HG03342 (cell line): ENCODE measurements around the gene MYH15.
"Not testable (repeated sequence)": the region's sequence is repeated elsewhere in the genome, so short reads cannot be mapped to it uniquely, and the experiment has no call there.

Experiments
- ATAC-seq: cut with Tn5 transposase; IDR thresholded peaks from one replicate; pipeline ENCODE4 v1.9.1; 2021; ENCODE audit warnings: mild to moderate bottlenecking, moderate library complexity; ENCODE audit not compliant: unreplicated experiment

The MYH15 gene

GRCh38 chr3:108391917-108392593, 118.3 kb downstream of the MYH15 start:
- no peak for ATAC-seq

DNA sequence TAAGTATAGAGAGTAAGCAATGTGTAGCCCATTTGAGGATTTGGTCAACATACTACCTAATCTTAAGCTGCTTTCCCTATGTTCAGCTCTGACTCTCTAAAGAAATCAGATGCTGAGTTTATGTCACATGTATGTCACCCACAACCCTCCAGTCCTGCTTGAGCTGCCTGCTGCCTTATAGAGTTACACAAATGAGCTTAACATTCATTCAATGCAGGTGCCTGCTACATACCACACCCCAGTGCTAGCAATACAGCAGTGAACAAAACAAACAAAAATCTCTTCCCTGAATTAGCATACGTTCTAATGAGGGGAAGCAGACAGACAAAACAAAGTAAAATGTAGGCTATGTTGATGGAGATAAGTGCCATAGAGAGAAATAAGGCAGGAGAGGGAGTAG, 121.0 kb downstream of the MYH15 start:
- ATAC-seq = no peak

- peak; percentile 69 for ATAC-seq
Measured at GRCh38 chr3:108388136-108389132, 122.0 kb downstream of the MYH15 start.

DNA sequence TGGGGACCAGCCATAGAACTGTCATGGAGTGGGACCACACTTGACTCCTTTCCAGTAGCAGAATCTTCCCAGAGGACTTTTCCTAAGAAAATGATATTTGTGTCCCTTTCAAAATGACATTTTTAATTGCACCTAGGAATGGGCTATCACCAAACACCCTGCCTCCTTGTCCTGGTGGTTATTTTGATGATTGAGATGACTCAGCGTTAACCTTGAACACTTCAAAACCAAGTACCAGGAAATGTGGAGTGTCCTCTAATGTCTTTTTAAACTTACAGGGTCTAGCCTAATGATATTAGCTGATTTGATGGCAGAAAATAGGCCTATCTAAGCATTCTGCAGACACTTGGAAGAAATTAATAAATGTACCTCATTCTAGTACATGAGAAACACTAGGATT, 123.3 kb downstream of the MYH15 start:
- no peak for ATAC-seq

GRCh38 chr3:108383306-108383705, 127.1 kb downstream of the MYH15 start:
- no peak for ATAC-seq

DNA sequence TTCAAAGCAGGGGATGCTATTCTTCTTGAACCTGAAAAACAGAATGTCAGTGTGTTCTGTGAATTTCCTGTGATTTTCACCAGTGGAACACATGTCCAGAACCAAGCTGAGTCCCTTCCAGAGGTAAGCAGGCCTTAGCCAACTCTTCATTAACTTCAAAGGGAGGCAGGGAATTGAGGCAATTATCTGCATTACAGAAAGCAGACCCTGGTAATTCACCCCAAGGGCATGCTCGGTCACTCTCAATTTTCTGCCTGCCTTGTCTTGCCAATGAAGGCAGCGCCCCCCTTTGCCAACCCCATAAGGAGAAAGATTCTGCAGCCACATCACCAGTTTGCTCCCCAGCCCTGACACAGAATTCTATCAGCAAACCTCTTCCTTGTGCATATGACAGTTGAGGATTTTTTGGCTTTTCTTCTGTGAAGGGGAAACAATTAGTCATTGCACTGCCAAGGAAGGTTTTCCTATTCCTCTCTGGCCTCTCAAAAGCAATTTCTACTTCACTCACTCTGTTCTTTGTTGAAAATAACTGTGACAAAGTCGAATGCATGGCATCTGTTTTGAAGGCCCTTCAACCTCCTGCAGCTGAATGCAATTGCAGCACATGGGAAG, 128.8 kb downstream of the MYH15 start:
- ATAC-seq = no peak

DNA sequence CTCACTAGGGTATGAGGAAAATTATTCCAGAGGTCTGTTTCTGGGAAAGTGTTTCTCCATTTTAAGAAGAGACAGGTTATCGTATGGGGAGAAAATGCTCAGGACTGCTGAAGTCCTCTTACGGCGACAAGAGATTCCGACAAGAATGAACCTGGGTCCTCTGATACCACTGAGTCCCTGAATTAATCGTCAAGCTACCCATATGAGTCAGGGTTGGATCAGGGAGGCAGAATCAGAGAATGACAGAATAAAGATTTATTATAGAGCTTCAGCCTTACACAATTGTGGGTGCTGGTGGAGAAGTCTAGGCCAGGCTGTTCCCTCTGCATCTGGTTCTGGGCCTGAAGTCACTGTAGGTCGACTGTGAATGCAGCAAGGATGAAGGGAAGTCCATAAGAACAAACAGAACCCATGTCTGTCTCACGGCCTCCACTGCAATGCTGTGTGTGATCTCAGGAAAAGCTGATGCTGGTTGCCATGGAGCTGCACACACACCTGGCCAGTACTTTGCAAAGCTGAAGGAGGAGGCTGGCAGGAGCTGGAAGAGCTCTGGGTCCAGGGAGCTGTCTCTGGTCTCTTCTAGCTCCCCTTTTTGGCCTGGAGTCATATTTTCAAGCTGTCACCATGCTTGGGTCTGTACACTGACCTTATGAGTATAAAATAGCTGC, 130.1 kb downstream of the MYH15 start:
- ATAC-seq = no peak

GRCh38 chr3:108378952-108379342, 131.4 kb downstream of the MYH15 start:
- not testable (repeated sequence) for ATAC-seq

DNA sequence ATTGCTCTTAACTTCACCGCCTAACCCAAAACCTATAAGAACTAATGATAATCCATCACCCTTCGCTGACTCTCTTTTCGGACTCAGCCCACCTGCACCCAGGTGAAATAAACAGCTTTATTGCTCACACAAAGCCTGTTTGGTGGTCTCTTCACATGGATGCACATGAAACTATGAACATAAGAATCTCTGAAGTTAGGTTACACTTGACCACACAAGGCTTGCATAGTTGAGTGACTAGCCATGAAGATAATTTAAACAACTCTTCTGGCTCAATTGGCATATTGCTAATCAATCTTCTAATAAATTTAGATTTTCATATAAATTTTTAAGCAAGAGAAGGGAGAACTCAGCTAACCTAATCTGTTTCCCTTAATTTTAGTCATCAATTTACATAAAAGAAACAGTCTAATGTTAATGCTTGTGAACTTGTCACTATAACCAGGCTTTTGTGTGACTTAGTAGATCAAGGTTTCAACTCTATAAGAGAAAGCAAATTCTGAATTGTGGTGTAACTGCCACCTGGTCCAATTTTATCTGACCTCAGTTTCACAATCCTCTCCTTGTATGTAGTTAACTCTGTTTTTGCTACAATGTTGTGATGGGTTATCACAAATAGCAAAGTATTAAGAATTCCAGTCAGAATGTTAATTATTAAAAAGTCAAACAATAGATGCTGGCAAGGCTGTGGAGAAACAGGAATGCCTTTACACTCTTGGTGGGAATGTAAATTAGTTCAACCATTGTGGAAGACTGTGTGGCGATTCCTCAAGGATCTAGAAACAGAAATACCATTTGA, 132.0 kb downstream of the MYH15 start:
- no peak for ATAC-seq

GRCh38 chr3:108377384-108377783, 133.0 kb downstream of the MYH15 start:
- ATAC-seq = no peak

- ATAC-seq = no peak
Measured at GRCh38 chr3:108376026-108376425, 134.4 kb downstream of the MYH15 start.

- no peak for ATAC-seq
Measured at GRCh38 chr3:108359011-108359410, 151.4 kb downstream of the MYH15 start.

- ATAC-seq = no peak
Measured at GRCh38 chr3:108357042-108357441, 153.4 kb downstream of the MYH15 start.

GRCh38 chr3:108354562-108354961, 155.8 kb downstream of the MYH15 start:
- no peak for ATAC-seq

DNA sequence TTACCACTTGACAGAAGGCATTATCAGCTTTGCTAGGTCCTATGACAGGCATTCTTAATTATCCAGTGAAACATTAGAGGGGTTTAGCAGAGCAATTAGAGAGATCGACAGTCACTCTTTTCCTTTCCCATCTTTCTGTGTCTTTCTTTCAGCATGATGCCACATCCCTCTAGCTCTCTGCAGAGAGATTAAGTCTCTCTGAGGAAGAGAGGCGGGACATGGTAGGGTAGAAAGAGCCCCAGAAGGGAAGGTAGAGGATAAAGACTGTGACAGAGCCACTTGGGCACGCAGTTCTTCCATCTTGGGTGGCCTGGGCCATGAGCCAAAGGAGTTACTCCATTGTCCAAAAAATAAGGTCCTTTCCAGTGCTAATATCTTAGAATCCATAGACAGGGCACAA, 158.2 kb downstream of the MYH15 start:
- no peak for ATAC-seq

DNA sequence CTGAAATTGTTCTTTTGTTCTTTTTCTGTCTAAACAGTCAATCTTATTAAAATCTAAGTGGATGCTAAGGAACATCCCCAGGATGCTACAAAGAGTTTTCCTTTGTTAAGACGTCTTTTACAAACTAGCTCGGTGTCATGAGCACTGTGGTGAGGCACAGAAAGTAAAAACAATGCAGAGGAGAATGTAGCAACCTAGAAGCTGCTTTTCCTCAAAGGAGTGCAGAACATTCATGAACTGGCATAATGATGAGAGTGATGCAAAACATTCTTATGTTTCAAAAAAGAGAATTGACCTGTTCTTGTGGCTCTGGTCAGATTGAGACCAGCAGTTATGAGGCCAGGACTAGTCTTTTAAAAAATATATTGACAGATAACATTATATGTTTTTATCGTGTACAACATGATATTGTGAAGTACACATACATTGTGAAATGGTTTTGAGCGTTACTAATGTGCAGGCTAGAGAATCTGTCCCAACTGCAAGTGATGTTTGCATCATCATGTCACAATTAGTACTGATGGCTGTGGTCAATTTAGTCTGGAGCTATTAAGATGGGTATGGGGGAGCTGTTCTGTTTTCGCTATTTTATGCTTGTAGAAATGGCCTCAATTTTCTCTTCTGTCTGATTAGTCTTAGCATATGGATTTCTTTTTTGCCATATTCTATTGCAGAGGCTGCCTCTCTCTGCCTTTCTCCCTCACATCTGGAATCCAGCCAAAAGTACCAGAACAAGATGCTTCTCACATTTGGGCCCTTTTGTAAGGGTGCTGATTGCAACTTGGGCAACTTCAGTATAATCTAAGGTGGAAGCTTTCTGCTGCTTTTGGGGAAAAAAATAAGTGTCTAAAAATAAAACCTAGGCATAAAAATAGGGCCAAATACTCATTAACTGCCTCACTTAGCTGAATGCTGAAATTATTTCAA, 163.8 kb downstream of the MYH15 start:
- no peak for ATAC-seq

GRCh38 chr3:108345492-108346205, 164.7 kb downstream of the MYH15 start:
- no peak for ATAC-seq

GRCh38 chr3:108343491-108343890, 166.9 kb downstream of the MYH15 start:
- ATAC-seq = no peak
